Breast epithelium (tissue), 3 donors: ENCODE data around the gene THSD7B.
"Not testable (repeated sequence)": the region's sequence is repeated elsewhere in the genome, so short reads cannot be mapped to it uniquely, and the experiment has no call there.

Experiments
- CTCF ChIP-seq, 3 donors: fragments of 450-650 bp; IDR thresholded peaks; one replicate each; pipeline ENCODE4 v1.5.1; 2016 to 2017; ENCODE audit warnings: antibody characterized with exemption in 3 of 3, mild to moderate bottlenecking in 3 of 3, moderate library complexity in 3 of 3
- POLR2A ChIP-seq: fragments of 450-650 bp; IDR thresholded peaks from one replicate; pipeline ENCODE4 v1.6.1; 2016; ENCODE audit warnings: antibody characterized with exemption, mild to moderate bottlenecking, moderate library complexity

- not testable (repeated sequence) for TF ChIP-seq CTCF (IDR thresholded peaks at IDR 0.05); POLR2A
These were observed 823.2 kb downstream of the THSD7B start for GRCh38 chr2:137588578-137588977.
